ENCODE results near the gene ENDOV.
A peak's percentile ranks its signal among the peaks of the same experiment; 100 is the strongest.

Gene ENDOV

DNA sequence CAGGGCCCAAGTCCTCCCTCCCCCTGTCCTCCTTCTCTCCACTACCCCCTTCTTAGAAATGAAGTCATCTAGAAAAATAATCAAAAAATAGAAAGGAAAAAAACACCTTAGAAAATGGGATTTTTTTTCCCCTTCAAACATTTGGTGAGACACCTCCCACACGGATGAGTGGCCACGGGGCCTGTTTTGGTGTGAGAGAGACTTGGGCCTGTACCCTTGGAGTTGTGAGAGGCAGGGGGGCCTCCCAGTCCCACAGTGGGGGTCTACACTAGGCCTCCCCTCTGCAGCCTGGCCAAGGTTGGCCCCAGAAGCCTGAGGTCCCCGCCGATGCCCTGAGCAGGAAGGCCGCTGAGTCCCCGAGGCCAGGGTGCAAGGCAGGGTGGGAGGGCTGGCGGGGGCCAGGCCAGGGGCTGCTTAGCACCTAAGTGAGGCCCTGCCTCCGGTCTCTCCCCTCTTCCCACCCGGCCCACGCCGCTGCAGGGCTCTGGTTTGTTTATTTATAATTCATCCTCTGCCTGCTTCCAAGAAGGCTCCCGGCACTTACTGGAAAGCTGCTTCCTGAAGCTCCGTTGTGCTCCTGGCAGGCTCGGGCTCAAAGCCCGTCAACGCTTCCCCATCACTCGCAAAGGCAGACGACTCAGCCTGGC lies 35.1 kb downstream of the ENDOV start:
- no peak for DNase-seq (ENCODE audit: low spot score)

DNA sequence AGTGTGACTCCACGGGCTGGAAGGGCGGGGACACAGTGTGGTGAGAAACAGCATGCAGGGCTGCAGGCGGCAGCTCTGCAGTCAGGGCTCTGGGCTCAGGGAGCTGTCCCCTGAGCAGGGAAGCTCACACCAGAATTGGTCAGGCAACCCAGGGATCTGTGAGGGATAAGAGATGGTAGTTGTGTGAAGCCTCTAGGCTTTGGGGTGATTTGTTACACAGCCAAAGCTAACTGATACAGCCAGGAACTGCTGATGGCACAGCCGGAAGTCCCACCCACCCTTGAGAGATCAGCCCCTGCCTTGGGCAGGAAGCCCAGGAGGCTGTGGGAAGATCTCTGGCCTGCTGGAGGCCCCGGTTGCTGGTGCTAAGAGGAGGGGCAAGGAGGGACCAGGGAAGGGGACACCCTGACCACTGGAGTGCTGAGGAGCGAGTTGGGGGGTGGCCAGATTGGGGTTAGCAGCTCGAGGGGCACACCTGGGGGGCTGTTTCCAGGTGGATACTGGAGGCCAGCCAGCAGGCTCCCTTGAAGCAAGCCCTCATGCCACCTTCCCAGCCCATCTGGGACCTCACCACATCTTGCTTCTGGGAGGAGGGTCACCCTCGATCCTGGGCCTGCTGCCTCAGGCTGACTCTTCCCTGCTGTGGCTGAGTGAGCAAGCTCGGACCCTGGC lies 36.3 kb downstream of the ENDOV start:
- DNase-seq (ENCODE audit: low spot score), result no peak

DNA sequence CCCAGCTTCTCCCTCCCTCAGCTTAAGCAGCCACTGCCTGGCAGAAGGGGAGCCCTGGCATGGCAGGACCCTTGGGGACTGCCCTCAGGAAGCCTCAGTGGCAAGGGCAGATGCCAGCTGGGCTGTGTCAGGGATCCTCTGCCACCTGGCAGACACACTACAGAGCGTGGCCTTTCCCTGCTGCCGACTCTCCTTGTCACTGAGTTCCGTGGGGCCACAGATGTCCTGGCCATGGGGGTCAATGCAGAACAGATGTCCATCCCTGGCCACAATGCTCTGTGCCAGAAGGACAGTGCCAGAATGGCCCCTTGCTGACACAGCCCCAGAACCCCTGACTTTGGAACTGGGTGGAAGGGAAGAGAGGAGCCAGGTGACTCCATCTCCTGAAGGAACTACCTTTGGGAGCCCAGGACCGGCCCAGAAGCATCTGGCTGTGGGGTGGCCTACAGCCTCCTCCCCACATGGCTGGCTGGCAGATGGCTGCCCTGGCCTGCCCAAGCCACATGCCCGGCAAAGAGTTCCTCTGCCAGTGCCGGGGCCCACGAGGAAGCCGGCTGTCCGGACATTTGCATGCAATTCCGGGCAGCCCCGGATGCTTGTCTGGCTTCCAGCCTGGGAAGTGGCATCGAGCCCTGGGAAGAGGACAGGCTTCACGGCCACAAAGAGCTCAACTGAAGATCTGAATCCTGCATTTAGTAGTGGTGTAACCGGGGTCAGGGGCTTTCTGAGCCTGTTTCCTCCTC lies 37.4 kb downstream of the ENDOV start:
- no peak for DNase-seq (ENCODE audit: low spot score)

DNA sequence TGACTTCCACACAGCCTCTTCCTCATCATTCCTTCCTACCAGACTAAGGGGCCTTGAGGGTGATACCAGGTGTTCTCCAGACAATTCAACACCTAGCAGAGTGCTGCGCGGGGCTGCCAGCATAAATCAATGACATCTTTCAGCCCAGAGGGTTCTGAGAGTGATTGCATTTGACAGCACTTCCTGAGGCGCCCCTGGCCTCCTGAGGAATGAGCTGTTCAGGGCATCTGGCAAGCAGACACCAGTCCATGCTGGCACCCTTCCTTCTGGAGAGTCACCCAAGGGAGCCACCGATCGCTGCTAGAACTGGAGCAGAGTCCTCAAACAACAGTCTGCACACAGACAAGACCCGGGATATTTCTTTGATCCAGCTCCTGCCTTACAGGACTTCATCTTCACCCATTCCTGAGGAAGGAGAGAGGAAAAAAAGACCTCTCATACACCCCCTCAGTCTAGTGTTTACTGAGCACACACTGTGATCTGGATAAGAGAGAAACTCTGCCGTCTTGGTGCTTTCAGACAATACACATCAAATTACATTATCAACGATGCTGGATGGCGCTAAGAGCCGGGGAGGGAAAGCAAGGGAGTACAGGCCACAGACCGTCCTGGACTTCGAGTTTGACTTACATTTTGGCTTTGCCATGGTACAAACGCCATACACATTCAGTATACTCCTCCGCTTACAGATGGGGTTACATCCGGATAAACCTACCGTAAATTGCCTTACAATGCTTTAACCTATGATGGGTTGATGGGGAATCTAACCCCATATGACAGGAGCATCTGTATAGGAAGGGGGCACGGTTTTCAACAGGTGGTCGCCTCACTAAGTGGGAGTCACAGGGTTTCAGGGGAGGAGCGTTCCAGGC lies 38.4 kb downstream of the ENDOV start:
- DNase-seq (ENCODE audit: low spot score), result no peak

DNA sequence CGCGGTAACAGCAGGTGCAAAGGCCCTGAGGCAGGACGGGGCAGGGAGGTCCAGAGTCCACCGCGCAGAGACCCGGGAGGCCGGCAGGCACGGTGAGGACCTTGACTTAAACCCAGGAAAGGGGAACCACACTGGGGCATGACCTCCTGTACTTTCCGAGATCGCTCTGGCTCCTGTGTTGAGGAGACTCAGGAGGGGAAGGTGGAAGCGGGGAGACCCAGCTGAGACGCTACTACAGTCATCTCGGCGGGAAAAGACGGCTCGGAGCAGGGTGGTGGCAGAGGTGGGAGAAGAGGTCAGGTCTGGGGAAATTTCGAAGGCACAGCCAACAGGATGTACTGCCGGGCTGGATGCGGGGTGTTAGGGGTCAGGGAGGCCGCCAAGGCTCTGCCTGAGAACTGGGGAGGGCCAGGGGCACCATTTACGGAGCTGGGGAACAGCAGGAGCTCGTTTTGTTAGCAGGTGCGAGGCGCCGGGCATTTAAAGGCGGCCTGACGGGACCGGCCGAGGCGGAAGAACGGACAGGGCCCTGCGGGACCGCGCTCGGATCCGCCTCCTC lies 39.1 kb downstream of the ENDOV start:
- DNase-seq (ENCODE audit: low spot score), result no peak

DNA sequence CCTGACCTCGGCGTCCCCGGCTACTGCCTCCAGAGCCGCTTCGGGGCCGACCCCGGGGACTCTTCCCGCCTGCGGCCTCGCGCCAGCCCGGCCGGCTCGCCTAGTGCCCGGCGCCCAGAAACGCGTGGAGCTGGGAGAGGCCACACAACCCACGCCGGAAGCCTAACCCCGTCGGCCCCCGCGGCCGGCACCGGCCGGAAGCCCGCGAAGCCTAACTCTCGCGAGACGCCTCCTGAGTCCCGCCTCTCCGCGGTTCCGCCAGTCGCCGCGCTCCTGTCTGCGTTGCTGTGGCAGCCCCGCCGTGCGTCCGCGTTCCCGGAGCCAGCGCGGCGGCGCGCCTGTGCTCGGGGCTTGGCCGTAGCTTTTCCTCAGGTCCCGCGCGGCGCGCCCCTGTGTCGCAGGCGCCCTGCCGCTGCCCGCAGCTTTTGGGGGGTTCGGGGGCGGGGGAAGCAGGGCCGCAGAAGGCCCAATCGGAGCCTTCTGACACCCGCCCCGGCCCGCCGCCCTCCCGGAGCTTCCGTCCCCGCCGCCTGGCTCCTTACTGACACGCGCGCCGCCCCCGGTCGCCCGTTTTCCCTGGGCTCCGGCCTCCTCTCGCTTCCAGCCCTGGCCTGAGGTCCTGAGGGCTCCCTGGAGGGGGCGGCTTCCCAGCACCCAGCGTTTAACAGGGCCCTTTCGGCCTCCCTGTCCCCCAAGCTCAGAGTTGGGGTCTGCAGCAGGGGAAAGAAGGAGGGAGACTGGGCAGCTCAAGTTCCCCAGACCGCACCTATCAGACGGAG lies 39.8 kb downstream of the ENDOV start:
- DNase-seq (ENCODE audit: low spot score), result peak; percentile 99

DNA sequence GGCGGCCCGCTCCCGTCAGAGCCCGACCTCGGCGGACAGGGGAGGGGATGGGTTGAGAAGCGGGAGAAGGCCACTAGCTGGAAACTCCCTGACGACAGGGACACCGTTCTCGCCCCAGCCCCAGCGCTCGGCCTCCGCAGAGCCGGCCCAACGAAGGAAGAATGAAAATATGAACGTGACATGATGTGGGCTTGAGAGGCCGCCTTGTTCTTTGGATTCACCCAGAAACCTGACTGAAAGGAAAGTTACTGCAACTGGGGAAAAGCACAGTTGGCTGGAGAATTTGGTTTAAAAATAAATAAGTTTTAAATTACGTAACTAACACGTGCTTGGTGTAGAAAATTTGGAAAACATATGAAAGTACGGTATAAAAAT lies 40.4 kb downstream of the ENDOV start:
- DNase-seq (ENCODE audit: low spot score), result no peak

DNA sequence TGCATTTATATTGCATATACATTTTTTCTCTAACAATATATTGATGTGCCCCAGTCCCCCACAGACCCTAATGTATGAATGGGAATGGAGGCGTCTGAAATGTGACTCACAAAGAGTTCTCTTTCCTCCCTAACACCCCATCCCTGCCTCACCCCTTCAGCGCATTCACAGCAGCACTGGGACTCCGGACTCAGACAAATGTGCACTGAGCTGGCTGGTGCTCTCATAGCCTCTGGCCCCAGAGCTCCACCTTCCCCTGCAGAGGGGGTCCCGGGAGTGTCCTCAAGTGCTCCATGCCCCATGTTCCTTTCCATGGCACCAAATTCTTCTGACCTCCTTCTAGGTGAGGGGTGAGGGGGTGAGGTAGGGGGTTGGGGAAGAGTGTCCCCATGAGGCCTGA lies 40.8 kb downstream of the ENDOV start:
- no peak for DNase-seq (ENCODE audit: low spot score)

DNA sequence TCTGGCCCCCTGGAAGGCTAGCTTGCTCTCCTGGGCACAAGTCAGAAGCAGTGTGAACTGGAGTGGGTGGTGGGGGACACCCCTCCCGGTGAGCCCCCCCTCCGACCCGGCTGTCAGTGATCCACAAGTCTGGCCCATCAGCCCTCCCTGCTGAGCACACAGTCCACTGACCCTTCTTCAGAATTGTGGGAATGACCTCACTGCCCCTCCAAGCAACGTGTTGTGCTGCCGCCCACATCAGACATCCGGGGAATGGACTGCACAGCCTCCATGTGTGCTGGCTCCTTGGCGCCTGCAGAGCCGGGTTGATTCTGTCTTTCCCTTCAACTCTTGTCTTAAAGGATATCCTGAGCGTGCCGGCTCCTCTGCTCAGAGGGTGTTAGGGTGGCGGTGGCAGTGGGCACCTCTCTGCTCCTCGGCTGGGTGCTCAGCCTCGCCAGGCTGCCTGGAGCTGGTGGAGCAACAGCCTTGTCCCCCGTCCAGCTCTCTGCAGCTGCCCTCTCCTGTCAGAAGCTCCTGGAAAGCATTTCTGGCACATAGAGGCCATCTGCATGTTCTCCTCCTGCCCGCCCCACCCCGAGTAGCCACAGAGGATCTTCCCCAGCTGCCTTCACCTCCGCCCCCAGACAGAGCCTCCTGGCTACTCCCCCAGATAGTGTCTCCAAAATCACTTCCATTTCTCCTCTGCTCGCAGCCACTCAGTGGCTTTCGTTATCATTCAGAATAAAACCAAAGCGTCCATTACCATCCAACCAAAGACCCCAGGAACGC lies 41.7 kb downstream of the ENDOV start:
- DNase-seq (ENCODE audit: low spot score), result no peak

DNA sequence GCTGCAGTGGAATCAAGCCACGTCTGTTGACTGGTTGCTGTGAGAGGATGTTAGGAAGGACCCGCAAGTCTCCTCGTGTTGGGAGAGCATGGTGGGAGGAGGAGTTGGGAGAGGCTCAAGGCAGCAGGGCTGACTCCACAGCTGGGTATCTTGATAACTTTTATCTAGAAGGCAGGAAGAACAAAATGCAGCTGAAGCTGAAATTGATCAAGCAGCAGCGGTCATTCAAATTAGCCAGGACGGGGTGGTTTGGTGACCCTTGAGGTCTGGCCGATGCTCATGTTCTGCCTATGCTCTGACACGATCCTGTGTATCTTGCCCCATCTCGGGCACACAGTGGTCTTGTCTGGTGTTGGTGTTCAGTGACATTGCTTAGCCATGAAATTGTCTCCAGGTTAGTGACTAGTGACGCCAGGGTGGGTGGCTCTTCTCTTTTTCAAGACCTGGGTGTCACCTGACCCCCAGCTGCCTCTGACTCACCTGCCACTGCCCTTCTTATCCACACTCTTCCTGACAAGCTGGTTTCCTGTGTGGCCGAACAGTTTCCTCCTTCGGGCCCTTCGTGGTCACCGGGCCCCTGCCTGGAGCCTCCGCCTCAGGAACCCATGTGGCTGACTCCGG lies 42.4 kb downstream of the ENDOV start:
- no peak for DNase-seq (ENCODE audit: low spot score)

DNA sequence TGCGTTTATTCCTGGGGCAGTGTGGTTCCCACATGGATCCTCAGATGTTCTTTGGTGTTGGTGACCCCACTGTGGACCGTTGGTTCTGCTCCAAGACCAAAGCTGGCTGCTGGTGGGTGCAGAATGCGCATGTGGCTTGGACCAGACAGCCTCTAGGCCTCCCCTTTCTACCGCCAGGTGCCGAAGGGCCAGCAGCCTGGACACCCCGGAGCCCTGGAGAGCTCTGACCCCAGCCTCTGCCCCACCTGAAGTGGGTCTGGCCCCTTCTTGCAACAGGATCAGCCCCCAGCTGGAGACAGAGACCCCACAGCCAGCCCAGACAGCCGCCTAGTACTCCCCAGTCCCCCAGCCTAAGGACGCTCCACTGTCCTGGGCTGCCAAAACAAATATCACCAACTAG lies 43.0 kb downstream of the ENDOV start:
- DNase-seq (ENCODE audit: low spot score), result no peak

DNA sequence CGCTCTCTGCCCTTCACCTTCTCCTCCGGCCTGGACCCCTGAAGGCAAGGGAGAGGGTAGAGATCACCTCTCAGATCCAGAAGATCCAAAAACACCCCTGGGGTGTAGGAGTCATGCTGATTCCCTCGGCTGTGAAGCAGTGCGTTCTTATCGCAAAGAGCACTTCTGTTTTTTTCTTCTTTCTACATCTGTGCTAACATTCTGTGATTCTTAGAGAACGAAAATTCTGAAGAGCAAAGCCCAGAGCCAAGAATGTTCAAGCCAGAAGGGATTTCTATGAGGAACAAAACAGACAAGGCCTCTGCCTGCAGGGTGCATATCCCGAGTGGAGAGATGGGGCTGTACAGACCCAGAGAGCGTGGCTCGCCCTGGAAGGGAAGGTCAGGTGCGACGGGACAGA lies 44.3 kb downstream of the ENDOV start:
- DNase-seq (ENCODE audit: low spot score), result no peak

DNA sequence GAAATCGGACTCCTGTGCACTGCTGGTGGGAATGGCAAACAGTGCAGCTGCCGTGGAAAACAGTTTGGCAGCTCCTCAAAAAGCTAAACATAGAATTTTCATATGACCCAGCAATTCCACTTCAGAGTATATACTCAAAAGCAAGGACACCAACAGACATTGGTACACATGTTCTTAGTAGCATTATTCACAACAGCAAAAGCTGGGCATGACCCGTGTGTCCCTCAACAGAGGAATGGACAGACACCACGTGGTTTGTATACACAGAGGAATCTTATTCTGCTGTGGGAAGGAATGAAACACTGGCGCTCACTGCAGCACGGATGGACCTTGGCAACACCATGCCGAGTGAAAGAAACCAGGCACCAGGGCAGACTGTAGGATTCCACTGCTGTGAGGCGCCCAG lies 45.5 kb downstream of the ENDOV start:
- DNase-seq (ENCODE audit: low spot score), result no peak

DNA sequence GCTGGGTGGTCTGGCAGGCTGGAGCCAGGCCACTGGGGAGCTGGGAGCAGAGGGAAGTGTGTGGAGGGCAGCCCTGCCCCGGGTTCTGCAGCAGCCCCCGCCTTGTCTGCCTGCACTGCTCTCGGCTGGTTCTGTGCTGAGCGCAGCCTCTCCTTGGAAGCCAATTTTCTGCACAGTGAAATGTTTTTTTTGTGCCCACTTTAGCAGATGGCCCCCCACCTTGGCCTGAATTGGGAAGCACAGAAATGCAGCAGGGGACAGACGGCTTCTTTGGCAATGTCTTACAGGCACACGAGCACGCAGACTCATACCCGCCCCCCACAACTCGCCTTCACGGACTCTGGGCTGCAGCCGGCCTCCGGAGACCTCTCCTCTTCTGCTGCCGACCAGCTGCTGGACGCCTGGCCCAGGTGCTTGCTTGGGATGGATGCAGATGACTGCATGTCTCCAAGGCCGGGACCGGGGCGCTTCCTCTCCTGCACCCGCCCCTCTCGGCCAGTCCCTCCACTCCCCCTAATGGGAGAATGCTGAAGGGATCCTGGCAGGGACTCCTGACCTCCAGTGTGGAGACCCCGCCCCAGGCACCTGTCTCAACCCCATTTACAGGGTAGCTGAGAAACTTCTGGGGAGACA lies 46.7 kb downstream of the ENDOV start:
- DNase-seq (ENCODE audit: low spot score), result no peak

DNA sequence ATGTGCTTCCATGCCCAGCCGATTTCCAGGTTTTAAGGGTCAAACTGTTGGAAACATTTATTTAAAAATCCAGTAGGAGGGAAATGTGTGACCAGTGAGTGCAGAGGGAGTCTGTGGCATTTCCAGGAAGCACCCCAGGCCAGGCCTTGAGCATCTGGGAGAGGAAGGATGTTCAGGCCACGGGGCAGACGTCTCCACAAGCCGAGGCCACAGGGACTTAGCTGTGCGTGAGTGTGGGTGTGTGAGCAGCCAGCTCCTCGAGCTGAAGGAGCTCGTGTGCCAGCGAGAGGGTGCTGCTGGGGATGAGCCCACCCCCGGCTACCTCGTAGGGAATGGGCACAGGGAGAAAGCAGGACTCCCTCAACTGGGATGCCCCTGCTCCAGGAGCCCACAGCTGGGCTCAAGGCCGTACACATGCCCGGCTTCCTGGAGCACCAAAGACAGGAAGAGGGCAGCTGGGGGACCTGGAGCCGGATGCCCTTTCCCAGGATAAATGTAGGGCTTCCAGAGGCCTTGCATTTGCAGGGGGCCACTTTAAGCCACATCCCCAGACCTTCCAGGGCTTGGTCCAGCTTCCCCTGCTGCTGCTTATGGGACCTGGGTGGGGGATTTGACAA lies 48.9 kb downstream of the ENDOV start:
- DNase-seq (ENCODE audit: low spot score), result no peak

DNA sequence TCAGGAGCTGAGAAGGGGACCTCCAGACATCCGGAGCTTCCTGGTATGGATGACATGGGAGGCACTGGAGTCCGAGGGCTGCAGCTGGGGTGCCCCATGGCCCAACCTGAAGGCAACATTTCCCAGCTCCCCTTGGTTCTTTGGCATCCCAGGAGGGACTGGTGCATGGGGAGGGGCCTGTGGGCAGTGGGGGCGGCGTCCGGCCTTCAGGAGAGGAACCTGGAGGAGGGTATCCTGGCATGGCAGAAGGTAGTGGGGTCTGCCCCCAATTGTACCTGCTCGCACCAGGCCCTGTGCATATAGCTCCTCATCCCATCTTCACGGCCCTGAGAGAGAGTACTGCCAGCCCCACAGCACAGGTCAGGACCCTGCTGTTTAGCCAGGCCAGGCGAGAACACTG lies 49.5 kb downstream of the ENDOV start:
- no peak for DNase-seq (ENCODE audit: low spot score)

DNA sequence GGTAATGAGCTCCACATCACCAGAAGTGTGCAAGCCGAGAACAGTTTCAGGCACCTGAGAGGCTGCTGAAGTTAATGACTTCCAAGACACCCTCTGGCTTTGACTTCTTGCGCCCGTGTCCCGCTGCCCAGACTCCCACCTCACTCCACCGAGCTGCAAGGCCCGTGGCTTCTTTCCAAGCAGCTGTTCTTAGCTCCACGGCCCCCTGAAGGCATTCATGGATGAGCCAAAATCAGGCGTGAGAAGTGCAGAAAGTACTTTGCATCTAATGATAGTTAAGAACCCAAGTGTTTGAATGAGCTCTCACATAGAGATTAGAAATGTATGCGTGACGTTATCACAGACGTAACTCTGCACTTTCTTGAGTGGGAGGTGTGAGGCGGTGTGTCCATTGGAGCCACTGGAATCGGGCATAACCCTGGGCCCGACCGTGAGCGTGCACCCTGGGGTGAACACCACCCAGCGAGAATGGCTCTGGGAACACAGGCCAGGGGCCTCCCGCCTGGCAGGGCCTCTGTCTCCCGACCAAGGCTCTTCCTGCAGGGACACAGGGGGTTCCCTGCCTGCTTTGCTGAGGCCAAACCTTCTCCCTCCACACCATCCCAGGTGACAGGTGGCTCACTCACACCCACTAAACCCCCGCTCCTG lies 50.5 kb downstream of the ENDOV start:
- DNase-seq (ENCODE audit: low spot score), result no peak

DNA sequence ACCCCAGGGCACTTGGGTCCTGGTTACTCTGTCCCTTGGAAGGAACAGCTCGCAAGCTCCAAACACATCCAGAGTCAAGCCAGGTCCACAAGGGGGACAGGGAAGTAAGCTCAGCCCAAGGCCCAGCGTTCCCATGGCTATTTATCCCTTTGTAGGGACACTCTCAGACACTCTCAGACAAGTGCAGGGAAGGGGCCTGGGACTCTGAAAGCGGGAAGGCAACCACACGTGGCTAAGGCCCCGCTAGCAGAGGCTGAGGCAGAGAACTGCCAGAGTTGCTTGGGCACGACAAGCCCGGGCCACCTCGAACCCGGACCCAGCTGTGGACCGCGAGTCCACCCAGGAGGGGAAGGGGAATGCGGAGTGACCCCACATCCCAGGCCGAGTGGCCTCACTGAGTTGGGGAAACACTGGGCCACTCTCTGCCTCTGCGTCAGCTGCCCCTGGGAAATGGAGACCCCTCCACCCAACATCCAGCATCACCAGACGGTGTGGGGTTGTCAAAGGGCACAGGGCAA lies 51.3 kb downstream of the ENDOV start:
- DNase-seq (ENCODE audit: low spot score), result no peak
